Measurements from ENCODE around the gene KLK15. TPM values are rescaled to one million over a fixed set of nuclear protein-coding genes. Genes with fewer than 3 reads are reported as not detected.
A peak's percentile ranks its signal among the peaks of the same experiment; 100 is the strongest.
"Not testable (repeated sequence)": the region's sequence is repeated elsewhere in the genome, so short reads cannot be mapped to it uniquely, and the experiment has no call there.

KLK15 gene
- total RNA-seq, 1 donor from 2014 or later, result not detected

- no peak for DNase-seq (ENCODE audit: low spot score)
These were observed 12.1 kb downstream of the KLK15 start for GRCh38 chr19:50821248-50821612.

DNA sequence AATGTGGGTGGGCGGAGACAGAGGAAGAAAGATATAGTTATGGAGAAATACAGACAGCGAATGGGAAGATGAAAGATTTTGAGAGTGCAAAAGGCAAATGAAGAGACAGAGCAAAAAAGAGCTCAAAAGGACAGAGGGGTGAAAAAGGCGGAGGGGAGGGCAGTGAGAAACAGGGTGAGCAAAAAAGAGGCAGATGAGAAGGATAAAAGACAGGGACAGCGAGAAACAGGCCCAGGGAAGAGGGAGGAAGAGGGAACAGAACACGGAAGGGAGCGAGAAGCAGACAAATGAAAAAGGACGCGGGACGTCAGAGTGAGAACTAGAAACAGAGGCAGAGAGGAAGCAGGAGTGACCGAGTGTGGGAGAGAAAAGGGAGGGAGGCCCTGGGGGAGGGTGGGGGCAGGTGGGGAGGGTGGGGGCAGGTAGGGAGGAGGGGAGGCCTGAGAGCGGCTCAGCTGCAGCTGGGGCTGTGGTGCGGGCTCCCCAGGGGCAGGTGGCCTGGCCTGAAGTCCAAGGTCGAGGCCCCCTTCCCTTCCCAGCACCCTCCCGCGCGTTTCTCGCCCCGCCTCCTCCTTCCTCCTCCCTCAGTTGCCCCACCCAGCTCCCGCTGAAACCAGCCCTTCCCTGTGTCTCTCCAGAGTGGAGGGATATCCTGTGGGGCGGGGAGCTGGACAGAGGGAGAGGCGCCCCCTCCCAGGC is 12.7 kb downstream of the KLK15 start:
- DNase-seq (ENCODE audit: low spot score), result no peak

GRCh38 chr19:50820086-50820485 is 13.3 kb downstream of the KLK15 start:
- DNase-seq (ENCODE audit: low spot score), result no peak

- no peak for DNase-seq (ENCODE audit: low spot score)
These were observed 13.7 kb downstream of the KLK15 start for GRCh38 chr19:50819636-50820035.

- no peak for DNase-seq (ENCODE audit: low spot score)
These were observed 14.4 kb downstream of the KLK15 start for GRCh38 chr19:50818859-50819472.

GRCh38 chr19:50817941-50818858 is 15.2 kb downstream of the KLK15 start:
- DNase-seq (ENCODE audit: low spot score), result no peak

DNA sequence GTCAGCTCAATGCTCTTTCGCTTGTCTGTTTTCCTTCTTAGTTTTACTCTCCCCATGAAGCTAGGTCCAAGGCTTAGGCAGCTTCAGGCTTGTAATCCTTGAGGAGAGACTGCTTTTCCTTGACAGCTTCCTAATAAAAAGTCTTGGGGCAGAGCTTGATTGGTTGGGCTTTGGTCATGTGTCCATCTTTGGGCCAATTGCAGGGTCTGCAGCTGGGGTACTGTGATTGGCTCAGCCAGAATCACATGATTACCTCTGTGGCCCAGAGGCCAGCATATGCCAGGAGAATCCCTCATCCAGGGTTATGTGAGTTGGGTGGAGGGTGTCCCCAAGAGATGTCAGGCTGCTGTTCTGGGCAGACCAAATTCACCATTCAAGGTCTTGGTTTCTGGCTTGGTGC is 17.9 kb downstream of the KLK15 start:
- DNase-seq (ENCODE audit: low spot score), result no peak

DNA sequence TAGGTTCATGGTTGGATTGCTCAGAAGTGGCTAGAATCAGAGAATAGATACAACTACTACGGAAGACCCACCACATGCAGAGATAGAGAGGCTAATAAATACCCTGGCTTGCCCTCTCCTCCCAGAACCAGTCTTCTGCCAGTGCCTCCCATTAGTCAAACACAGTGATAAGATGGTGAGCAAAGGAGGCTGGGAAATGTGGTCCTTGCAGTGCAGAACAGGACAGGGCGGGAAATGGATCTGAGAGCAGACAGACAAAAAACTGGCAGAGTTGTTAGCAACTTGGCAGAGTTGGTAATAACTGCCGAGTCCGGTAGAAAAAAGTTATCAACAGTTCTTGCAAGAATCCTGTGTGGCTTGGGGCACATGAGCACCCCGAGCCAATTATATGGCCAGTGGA is 18.5 kb downstream of the KLK15 start:
- no peak for DNase-seq (ENCODE audit: low spot score)

- DNase-seq (ENCODE audit: low spot score), result no peak
These were observed 20.9 kb downstream of the KLK15 start for GRCh38 chr19:50812474-50812873.

DNA sequence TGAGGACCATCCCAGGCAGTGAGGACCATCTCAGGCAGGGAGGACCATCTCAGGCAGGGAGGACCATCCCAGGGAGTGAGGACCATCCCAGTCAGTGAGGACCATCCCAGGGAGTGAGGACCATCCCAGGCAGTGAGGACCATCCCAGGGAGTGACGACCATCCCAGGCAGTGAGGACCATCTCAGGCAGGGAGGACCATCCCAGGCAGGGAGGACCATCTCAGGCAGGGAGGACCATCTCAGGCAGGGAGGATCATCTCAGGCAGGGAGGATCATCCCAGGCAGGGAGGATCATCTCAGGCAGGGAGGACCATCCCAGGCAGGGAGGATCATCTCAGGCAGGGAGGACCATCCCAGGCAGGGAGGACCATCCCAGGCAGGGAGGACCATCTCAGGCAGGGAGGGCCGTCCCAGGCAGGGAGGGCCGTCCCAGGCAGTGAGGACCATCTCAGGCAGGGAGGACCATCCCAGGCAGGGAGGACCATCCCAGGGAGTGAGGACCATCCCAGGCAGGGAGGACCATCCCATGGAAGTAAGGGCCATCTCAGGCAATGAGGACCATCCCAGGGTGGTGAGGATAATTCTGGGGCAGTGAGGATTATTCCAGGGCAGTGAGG is 21.6 kb downstream of the KLK15 start:
- DNase-seq (ENCODE audit: low spot score), result not testable (repeated sequence)

DNA sequence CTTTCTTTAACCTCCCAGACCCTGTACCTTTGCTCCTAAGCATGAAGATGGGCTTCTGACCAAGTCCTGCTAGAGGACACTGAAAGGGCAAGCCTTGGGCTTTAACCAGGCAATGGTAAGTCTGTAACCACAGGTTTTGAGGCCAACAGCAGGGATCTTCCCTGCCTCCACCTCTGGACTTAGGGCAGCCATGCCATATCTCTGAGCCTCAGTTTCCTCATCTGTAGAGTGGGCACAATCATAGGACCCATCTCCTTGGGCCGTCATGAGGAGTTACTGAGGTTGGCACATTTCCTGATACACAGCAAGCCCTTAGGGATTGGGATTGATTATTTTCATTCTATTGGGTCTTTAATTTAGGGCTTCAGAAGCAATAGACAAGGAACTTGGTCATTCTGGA is 24.5 kb downstream of the KLK15 start:
- DNase-seq (ENCODE audit: low spot score), result no peak

- peak; percentile 98 for DNase-seq (ENCODE audit: low spot score)
These were observed 28.7 kb downstream of the KLK15 start for GRCh38 chr19:50804420-50805272.

GRCh38 chr19:50803633-50804419 is 29.5 kb downstream of the KLK15 start:
- DNase-seq (ENCODE audit: low spot score), result no peak

- DNase-seq (ENCODE audit: low spot score), result no peak
These were observed 32.3 kb downstream of the KLK15 start for GRCh38 chr19:50801107-50801506.

- no peak for DNase-seq (ENCODE audit: low spot score)
These were observed 33.9 kb downstream of the KLK15 start for GRCh38 chr19:50799547-50799851.

DNA sequence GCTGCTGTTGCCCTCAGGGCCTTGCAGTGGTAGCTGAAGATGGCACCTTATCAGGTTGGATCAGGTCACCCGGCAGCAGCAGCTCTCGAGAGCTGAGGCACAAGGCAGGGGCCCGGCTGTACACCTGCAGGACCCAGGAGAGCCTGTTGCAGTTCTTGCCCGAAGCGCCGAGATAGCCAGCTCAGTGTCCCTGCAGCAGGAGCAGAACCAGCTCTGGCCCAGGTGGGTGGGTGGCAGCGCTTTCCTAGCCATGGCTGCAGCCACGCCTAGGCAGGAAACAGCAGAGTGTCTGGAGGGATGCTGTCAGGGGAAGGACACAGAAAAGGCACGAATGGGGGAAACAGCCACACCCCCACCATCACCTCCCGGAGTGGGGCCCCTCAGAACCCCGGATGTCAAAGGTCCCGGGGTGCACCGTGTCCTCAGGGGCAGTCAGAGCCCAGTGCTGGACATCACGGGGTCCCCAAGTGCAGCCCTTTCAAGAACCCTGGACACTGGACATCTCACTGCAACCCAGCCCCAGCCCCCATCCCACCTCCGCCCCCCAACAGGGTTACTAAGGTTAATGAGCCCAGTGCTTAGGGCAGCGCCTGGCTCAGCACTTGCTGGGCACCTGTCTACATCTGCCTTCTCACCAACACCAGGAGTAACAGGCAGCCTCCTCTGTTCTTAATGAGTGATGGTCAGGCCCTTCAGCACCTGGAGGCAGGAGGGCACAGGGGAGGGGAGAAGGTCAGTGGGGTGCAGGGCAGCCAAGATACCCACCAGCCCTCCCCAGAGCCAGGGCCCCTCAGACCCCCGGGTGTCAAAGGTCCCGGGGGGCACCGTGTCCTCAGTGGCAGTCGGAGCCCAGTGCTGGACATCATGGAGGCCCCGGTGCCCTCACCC is 34.5 kb downstream of the KLK15 start:
- no peak for DNase-seq (ENCODE audit: low spot score)

DNA sequence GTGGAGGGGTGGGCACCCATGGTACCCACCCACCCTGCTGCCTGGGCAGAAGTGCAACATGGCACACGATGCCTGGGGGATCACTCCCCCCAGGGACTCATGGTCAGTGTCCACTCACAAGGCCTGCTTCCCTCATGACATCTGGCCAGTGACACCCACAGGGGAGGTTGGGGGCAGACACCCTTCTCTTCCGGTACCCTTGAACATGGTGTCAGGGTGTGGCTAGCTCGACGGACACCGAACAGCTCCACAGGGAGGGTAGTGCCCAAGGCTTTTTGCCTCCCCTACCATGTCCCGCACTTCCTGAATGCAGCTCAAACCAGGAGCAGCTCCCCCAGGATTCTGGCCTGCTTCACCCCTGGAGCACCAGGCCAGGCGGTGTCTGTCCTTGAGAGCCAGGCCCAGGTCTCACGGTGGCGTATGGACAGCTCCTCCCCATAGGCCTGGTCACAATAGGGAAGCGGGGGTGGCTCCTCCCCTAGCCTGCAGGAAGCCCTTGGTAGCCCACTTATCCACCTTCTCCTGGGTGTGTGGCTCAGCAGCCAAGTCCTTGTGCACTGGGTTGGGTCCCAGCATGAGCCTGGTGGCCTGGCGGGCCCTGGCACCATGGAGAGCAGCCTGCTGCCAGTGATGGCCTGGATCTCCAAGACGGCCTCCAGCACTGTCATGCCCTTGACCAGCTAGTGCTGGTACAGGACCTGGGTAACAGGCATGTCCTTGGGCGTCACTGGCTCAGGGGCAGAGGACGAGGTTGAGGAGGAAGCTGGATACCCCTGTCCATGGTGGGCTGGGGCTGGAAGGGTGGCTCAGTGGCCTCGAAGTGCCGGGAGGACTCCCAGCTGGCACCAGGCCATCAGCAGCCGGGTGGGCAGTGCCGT is 35.4 kb downstream of the KLK15 start:
- no peak for DNase-seq (ENCODE audit: low spot score)

GRCh38 chr19:50797429-50797780 is 36.0 kb downstream of the KLK15 start:
- DNase-seq (ENCODE audit: low spot score), result no peak
